GM15510 (cell line): ENCODE measurements around the gene COL20A1.

Experiments
- POLR2A ChIP-seq: IDR thresholded peaks from 3 replicates; pipeline ENCODE4 v1.6.1; 2011; ENCODE audit warnings: borderline replicate concordance; ENCODE audit not compliant: insufficient read length; ENCODE audit errors: extremely low read depth

Gene COL20A1

DNA sequence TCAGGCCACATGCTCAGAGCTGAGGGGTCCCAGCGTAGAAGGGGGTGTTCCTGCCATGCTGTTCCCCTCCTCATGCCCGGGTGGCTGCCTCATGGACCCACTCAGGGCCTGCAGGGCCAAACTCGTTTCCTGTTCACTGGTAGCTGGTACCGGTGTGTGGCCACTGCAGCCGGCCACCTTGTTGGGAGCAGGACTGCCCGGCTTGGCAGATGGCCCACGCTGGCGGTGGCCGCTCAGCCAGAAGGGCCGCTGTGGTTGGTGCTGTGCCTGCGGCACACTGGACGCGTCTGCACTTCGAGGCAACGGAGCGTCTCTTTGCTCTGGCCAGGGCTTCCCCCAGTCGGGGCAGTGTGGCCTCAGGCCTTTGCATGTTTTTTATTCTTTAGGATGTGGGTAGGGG is 10.0 kb upstream of the COL20A1 start:
- no peak for TF ChIP-seq POLR2A

DNA sequence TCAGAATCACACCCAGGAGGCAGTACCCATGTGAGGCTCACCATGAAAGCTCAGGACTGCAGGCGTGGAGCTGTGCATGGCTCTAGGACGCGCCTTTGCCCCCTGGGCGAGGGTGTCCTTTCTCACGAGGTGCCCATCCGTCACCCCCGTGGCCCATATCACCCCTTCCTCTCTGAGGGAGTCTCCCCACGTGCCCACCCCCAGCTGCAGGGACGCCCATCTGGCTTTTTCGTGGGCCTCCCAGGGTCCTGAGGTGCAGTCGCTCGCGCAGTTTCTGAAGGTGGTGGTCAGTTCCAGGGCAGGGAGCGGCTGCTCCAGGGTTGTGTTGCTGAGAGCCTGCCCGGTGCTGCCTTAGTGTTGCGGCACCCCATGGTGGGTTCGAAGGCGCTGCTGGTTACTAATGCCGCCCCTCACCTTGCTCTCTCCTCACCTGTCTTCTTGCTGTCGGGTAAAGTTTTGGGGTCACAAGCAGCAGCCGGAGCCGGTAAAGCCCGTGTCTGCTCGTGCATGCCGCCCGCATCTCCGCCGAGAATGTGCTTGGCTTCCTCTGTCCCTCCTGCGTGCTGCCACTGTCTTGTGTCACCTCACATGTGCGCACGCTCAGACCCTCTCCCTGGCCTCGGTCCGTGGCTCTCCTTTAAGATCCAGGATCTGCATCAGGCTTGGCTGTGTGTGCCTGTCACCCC is 9.4 kb upstream of the COL20A1 start:
- TF ChIP-seq POLR2A: no peak

DNA sequence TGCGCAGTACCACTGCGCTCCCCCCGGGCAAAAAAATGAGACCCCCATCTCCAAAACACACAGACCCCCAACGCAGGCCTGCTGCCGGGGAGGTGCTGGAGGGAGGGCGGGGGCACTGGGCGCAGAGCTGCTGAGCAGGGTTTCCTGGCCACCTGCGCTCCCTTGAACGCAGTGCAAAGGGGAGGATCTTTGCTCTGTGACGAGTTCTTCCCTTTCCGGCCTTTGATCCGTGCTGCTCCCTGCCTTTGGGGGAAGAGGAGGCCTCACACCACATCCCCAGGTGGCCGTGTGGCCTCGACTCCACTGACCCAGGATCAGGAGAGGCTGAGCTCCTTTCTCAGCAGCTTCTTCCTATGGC is 8.9 kb upstream of the COL20A1 start:
- no peak for TF ChIP-seq POLR2A

DNA sequence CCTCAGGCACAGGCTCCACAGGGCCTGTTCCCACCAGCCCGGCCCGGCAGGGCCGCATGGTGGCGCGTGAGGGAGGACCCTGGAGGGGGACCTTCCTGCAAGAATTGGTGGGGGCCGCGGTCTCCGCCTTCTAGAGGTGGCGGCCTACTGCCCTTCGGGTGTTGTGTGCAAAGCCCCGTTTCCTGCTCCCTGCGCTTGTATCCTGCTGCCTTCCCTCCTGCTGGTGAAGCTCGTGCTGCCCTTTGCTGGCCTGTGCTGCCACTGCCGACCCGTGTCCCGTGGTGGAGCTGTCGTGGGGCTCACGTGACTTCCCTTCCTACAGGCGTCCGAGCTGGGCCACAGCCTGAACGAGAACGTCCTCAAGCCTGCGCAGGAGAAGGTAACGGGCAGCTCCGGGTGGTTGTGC is 8.4 kb upstream of the COL20A1 start:
- TF ChIP-seq POLR2A: no peak

- TF ChIP-seq POLR2A: no peak
Measured at GRCh38 chr20:63284981-63285524, 7.9 kb upstream of the COL20A1 start.

GRCh38 chr20:63285636-63286615 is 7.1 kb upstream of the COL20A1 start:
- no peak for TF ChIP-seq POLR2A

DNA sequence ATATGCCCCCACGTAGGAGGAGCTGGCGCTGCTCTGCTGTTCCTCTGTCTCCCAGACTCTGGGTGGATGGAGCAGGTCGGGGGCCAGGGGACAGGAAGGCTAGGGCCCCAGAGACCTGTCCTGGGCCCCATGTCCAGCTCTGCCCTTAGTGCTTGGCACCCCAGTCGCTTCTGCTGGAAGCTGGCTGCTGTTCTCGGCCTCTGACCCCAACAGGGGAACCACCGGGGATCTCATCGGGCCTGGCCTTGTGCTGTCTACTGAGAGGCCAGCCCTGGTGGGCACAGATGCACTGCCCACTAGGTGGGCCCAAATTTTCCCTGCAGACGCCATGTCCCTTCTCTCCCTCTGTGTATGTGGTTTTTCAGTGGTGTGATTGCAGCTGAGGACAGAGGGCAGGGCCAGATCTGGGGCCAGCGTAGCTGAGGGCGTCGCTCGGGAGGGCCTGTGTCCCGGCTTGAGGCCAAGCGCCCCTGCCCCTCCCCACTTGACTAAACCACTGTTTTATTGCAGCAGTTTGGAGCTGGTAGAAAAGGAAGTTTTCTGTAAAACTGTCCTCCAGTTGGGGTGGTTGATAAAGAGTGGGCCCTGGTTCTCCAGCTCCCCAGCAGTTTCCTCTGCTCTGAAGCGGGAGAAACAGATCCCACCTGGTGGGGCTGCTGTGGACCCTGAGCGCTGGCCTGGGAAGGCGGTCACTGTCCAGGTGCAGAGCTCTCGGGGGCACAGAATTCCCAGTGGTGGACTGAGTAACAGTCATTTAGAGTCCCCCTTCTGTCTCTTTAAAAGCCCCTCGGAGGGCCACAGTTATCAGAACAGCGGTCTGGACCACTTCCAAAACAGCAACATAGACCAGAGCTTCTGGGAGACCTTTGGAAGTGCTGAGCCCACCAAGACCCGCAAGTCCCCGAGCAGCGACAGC is 5.9 kb upstream of the COL20A1 start:
- no peak for TF ChIP-seq POLR2A

DNA sequence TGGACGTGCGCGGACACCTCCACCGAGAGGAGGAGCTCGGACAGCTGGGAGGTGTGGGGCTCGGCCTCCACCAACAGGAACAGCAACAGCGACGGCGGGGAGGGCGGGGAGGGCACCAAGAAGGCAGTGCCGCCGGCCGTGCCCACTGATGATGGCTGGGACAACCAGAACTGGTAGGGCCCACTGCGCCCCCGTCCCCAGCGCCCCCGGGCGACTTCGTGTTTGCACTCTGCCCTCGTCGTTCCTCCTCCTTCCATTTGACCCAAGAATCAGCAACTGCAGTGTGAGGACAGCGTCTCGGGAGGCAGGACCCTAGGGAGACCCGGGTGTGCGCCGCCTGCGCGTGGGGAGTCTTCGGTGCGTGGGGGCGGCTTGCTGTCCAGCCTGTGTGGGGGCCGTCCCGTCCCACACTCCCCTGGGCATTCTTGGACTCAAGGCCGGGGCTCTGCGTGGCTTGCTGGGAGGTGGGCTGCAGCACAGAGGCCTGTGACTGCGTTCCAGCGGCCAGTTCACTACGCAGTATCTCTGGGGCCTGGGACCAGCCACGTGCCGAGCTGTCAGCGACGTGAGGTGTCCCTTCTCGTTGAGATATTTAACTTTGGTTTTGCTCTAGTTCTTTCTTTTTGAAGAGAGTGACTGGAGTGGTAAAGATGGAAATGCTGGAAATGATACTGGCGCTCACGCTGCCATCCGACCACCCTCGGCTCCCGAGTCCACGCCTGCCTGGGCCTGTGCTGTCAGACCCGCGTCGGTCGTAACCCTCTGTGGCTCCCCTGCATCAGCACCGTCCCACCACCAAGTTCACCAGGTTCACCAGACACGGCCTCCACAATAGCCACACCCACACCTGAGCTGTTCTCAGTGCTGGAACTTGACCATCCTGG is 5.0 kb upstream of the COL20A1 start:
- TF ChIP-seq POLR2A: no peak

- TF ChIP-seq POLR2A: no peak
Measured at GRCh38 chr20:63288581-63289251, 4.3 kb upstream of the COL20A1 start.

DNA sequence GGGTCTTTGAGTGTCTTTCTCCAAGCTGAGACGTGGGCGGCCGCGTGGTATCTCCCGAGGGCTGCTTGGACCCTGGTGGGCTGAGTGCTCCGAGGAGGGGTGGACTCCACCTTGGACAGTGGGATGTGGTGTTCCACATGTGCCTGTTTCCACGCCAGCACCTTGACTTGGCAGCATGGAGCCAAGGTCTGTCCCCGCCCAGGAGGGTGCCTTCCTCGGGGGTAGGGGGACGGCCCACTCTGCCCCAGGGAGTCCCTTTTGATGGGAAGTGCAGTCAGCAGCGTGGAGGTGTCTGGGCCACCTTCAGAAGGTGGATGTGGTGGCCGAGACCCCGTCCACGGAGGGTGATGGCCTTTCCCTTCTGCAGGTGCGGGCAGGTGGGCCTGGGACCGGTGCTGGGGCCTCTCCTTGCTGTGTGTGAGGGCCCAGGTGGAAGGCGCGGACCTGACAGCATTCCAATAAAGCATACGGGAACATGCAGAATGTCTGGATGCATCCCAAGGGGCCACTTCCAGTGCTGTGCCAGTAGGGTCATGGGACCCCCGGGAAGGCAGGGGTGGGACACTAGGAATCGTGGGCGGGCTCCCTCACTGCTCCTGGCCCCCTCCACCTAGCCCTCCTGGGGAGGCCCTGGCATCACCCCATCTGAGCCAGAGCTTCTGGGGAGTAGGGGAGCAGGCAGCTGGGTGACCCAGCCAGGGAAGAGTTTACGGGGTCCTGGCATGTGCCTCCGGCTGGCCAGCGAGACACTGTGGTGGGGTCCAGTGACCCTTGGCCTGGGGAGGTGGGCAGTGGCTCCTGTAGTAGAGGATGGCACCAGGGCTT is 3.5 kb upstream of the COL20A1 start:
- TF ChIP-seq POLR2A: no peak

DNA sequence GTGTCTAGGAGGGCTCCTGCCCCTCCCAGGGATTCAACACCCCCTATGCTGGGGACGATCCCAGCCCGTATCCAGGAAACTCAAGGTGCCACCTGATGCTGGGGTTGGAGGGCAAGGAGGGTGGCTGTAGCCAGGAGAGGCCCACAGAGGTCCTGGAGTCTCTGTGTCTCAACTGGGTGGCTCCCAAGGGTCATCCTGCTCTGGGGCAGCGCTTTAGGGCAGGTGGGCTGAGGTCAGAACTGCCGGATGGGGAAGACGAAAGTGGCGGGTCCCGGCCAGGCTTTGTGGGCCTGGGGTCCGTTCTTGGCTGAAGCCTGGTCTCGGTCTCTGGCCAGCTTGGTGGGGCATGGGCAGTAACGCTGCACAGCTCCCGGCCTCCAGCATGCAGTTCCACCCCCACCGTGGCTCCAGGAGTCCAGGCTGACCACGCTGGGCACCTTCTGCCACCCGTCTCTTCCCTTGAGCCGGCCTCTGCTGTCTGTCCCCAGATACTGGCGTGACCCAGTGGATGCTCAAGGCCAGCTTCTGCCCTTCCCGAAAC is 2.8 kb upstream of the COL20A1 start:
- TF ChIP-seq POLR2A: no peak
